Measurements from ENCODE around the gene SIVA1. TPM values are rescaled to one million over a fixed set of nuclear protein-coding genes. Genes with fewer than 3 reads are reported as not detected.
A peak's percentile ranks its signal among the peaks of the same experiment; 100 is the strongest.

Gene SIVA1
- total RNA-seq, 2 donors from 2014 or later: 111 to 130 TPM

GRCh38 chr14:104734601-104734990, 18.4 kb upstream of the SIVA1 start:
- TF ChIP-seq POLR2A (IDR thresholded peaks at IDR 0.05) (no peak), CTCF (IDR thresholded peaks at IDR 0.05) (no peak)
- H3K4me1 ChIP-seq: peaks cover 6% of the 10 kb centered on the region
- 92 to 99% methylated on average over 6 to 9 of the region's 9 CpGs for WGBS, 2 donors

DNA sequence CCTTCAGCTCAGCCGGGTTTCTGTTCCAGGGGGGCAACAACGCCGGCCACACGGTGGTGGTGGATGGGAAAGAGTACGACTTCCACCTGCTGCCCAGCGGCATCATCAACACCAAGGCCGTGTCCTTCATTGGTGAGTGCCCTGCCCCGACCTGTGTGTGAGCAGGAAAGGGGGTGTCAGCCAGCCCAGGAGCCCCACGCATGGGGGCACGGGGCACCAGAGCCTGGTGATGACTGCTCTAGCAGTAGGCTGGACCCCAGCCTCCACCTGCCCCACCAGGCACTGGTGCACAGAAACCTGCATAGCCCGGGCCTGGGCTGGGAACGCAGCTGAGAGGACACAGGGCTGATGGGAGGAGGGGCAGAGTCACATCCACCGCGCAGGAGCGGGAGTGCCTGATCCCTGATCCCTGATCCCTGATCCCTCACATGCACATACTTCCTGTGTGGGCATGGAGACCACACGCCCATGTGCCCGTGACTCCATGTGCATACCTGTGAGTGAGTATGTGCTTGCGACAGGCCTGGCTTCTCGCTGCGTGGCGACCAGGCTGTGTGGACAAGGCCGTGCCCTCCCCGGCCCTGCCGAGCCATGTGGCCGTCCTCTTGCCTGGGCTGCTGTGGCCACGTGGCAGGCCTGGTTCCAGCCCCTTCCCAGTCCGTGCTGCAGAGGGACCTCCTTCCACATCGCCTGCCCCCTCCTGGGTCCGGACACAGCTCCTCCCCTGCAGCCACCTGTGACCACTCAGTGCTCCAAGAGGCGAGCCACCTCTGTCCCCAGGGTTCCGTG, 17.8 kb upstream of the SIVA1 start:
- Histone ChIP-seq H3K36me3 (replicated peaks in 1 of 2; ENCODE audit: insufficient read depth in 1 of 2, low read depth in 2 of 2) (no peaks in the 10 kb centered on the region), H3K27me3 (no peaks in the 10 kb centered on the region), H3K4me1 (peaks cover 6% of the 10 kb centered on the region), H3K9me3 (no peaks in the 10 kb centered on the region), H3K27ac (peak overlapping the region in 1 of 4 donors; percentile 51), H3K4me3 (no peak overlapping the region)
- WGBS, 2 donors: 75 to 76% methylated on average over 11 to 30 of the region's 31 CpGs
- ATAC-seq (no peak), DNase-seq (no peak)
- intact Hi-C loops (cut with DNase I): no loop called here
- no peak for TF ChIP-seq POLR2A (IDR thresholded peaks at IDR 0.05)

More at GRCh38 chr14:104734601-104734990, 18.4 kb upstream of the SIVA1 start:
- Histone ChIP-seq H3K36me3 (replicated peaks in 1 of 2; ENCODE audit: insufficient read depth in 1 of 2, low read depth in 2 of 2) (no peaks in the 10 kb centered on the region), H3K4me3 (no peak overlapping the region), H3K27me3 (no peaks in the 10 kb centered on the region), H3K27ac (no peak overlapping the region), H3K9me3 (no peaks in the 10 kb centered on the region)
- DNase-seq: no peak
- intact Hi-C loops (cut with DNase I): no loop called here
- ATAC-seq: no peak

GRCh38 chr14:104735830-104736642, 16.9 kb upstream of the SIVA1 start:
- H3K4me1 ChIP-seq: peaks cover 6% of the 10 kb centered on the region
- ATAC-seq: peak; percentile 52
- intact Hi-C loops (cut with DNase I): no loop called here

GRCh38 chr14:104738375-104739019, 14.4 kb upstream of the SIVA1 start:
- H3K27ac ChIP-seq: no peak overlapping the region
- H3K36me3 ChIP-seq (replicated peaks in 1 of 2; ENCODE audit: insufficient read depth in 1 of 2, low read depth in 2 of 2): no peaks in the 10 kb centered on the region
- peaks cover 6% of the 10 kb centered on the region for H3K4me1 ChIP-seq
- no peak for DNase-seq
- no peak overlapping the region for H3K4me3 ChIP-seq
- no peaks in the 10 kb centered on the region for H3K27me3 ChIP-seq
- H3K9me3 ChIP-seq: no peaks in the 10 kb centered on the region
- intact Hi-C loops (cut with DNase I): no loop called here
- no peak for ATAC-seq
- WGBS, 2 donors: 92 to 95% methylated on average over 12 to 18 of the region's 18 CpGs
- no peak for TF ChIP-seq CTCF (IDR thresholded peaks at IDR 0.05)
- no peak for TF ChIP-seq POLR2A (IDR thresholded peaks at IDR 0.05)

More at GRCh38 chr14:104735830-104736642, 16.9 kb upstream of the SIVA1 start:
- H3K9me3 ChIP-seq: no peaks in the 10 kb centered on the region
- H3K27ac ChIP-seq: peak overlapping the region in 2 of 4 donors; percentile 51
- H3K27me3 ChIP-seq: no peaks in the 10 kb centered on the region
- whole genome bisulfite sequencing, 2 donors: 65 to 93% methylated on average over 13 to 23 of the region's 26 CpGs
- DNase-seq: peak; percentile 37 to 66 (median 54)
- H3K36me3 ChIP-seq (replicated peaks in 1 of 2; ENCODE audit: insufficient read depth in 1 of 2, low read depth in 2 of 2): no peaks in the 10 kb centered on the region
- TF ChIP-seq CTCF (IDR thresholded peaks at IDR 0.05) (no peak), POLR2A (IDR thresholded peaks at IDR 0.05) (peak in 1 of 3 donors; percentile 6)
- no peak overlapping the region for H3K4me3 ChIP-seq

- Histone ChIP-seq H3K27ac (no peak overlapping the region), H3K36me3 (replicated peaks in 1 of 2; ENCODE audit: insufficient read depth in 1 of 2, low read depth in 2 of 2) (no peaks in the 10 kb centered on the region), H3K4me1 (peaks cover 6% of the 10 kb centered on the region), H3K27me3 (no peaks in the 10 kb centered on the region), H3K9me3 (no peaks in the 10 kb centered on the region), H3K4me3 (no peak overlapping the region)
- intact Hi-C loops (cut with DNase I): no loop called here
- no peak for ATAC-seq
- 92 to 96% methylated on average over 8 to 16 of the region's 17 CpGs for WGBS, 2 donors
- no peak for DNase-seq
- no peak for TF ChIP-seq CTCF (IDR thresholded peaks at IDR 0.05)
Measured at GRCh38 chr14:104739026-104739425, 13.9 kb upstream of the SIVA1 start.
